ENCODE results near the gene C11orf97. TPM values are rescaled to one million over a fixed set of nuclear protein-coding genes. Genes with fewer than 3 reads are reported as not detected.
A peak's percentile ranks its signal among the peaks of the same experiment; 100 is the strongest.

The C11orf97 gene
- total and polyA plus RNA-seq, 9 of the 15 experiments (the other 6 are each of a cell fraction or from before 2014, with no cell fraction given): not detected

DNA sequence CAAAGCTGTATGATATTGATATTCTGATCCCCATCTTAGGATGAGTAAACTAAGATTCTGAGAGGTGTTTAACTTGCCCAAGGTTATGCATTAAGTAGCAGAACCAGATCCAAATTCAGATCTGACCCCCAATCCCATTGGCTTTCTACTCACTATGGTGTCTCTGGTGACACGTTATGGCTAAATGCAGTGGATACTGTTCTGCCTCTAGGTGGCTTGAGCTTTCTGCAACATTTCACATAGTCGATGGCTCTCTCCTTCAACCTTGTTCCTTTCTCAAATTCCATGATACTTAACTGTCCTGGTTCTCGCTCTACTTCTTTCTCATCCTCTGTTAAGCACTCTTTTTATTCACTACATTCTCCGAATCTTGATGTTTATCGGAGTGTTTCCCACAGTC lies 9.4 kb downstream of the C11orf97 start (continued):
- TF ChIP-seq ARID3B (CRISPR knock-in tag; IDR thresholded peaks at IDR 0.05; ENCODE audit: borderline replicate concordance) (no peak), DEAF1 (CRISPR knock-in tag; IDR thresholded peaks at IDR 0.05) (peak; percentile 48; the same call in 1 of the 2 replicates), ZBTB17 (CRISPR knock-in tag; IDR thresholded peaks at IDR 0.05) (0 out of 2 replicates have a peak, but pooled peaks have one; percentile 19), SMC3 (conservative IDR thresholded peaks at IDR 0.05; ENCODE audit: insufficient read depth, low read depth, low read length) (0 out of 2 replicates have a peak, but pooled peaks have one; percentile 27), CREM (IDR thresholded peaks at IDR 0.05; ENCODE audit: low read depth) (peak; percentile 32; the same call in 1 of the 2 replicates), RBM17 (IDR thresholded peaks at IDR 0.05; ENCODE audit: borderline replicate concordance, low read depth, low read length) (no peak), XRCC4 (IDR thresholded peaks at IDR 0.05; ENCODE audit: extremely low read depth, insufficient read depth, insufficient read length) (no peak), CTCF (IDR thresholded peaks at IDR 0.05 in 2 of 3, conservative IDR thresholded peaks at IDR 0.05 in 1 of 3; ENCODE audit: insufficient read depth in 2 of 3, low read depth in 1 of 3, low read length in 3 of 3) (peak; percentile 59 to 66 (median 64); a peak in 4 of 6 replicates), FOXA1 (IDR thresholded peaks at IDR 0.05; ENCODE audit: borderline replicate concordance) (no peak)
